ENCODE measurements around the gene MUC3A. TPM values are rescaled to one million over a fixed set of nuclear protein-coding genes. Genes with fewer than 3 reads are reported as not detected.

The MUC3A gene
- total RNA-seq, 6 experiments from 2014 or later = 3.2 to 12.8 (median 8.9) TPM

DNA sequence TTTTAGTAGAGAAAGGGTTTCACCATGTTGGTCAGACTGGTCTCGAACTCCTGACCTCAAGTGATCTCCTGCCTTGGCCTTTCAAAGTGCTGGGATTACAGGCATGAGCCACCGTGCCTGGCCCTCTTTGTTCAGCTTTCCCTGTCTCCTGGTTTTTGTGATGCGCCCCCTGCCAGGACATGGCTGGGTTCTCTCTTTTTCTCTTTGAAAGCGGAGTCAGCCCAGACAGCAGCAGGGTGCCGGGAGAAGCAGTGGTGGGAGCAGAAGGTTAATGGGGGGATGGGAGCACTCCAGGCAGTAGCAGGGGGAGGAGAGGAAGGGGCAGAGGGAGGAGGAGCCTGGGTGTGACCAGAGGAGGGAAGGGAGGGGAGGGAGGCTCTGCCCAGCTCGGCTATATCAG, 1.8 kb downstream of the MUC3A start:
- TF ChIP-seq POLR2A (IDR thresholded peaks at IDR 0.05) = no peak
- TF ChIP-seq CTCF (IDR thresholded peaks at IDR 0.05) = no peak
- peaks cover 0 to 13% (median 0%) of the 10 kb centered on the region in 4 donors for H3K4me1 ChIP-seq
- peaks cover 0 to 10% (median 3%) of the 10 kb centered on the region in 4 donors for H3K36me3 ChIP-seq
- DNase-seq (no peak), ATAC-seq (no peak)
- H3K27me3 ChIP-seq = no peaks in the 10 kb centered on the region
- no peaks in the 10 kb centered on the region for H3K9me3 ChIP-seq
- H3K4me3 ChIP-seq = no peak overlapping the region
- H3K27ac ChIP-seq = no peak overlapping the region
- 44% methylated on average over 6 of the region's 6 CpGs for WGBS (ENCODE audit: insufficient coverage, low coverage, low lambda C conversion rate, missing lambda C conversion rate)
- intact Hi-C loops (cut with DNase I) = no loop called here

DNA sequence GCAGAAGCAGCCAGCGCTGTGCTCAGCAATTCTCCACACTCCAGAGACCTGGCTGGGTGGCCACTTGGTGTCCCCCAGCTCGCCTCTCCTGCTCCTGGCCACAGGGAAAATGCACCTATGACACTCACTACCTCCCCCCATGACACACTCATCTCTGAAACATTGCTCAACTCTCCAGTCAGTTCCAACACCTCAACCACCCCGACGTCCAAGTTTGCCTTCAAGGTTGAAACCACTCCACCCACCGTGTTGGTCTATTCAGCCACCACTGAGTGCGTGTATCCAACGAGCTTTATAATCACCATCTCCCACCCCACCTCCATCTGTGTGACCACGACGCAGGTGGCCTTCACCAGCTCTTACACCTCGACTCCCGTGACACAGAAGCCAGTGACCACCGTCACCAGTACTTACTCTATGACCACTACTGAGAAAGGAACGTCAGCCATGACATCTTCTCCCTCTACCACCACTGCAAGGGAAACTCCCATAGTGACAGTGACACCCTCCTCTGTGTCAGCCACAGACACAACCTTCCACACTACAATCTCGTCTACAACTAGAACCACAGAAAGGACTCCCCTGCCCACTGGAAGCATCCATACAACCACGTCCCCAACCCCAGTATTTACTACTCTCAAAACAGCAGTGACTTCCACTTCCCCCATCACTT, 2.7 kb downstream of the MUC3A start:
- Histone ChIP-seq H3K36me3 (peaks cover 0 to 10% (median 3%) of the 10 kb centered on the region in 4 donors), H3K27ac (no peak overlapping the region), H3K9me3 (no peaks in the 10 kb centered on the region), H3K27me3 (no peaks in the 10 kb centered on the region), H3K4me1 (peaks cover 0 to 13% (median 0%) of the 10 kb centered on the region in 4 donors), H3K4me3 (no peak overlapping the region)
- no peak for TF ChIP-seq CTCF (IDR thresholded peaks at IDR 0.05)
- no peak for TF ChIP-seq POLR2A (IDR thresholded peaks at IDR 0.05)
- intact Hi-C loops (cut with DNase I) = no loop called here
- DNase-seq (no peak), ATAC-seq (no peak)
- 66% methylated on average over 15 of the region's 15 CpGs for WGBS (ENCODE audit: insufficient coverage, low coverage, low lambda C conversion rate, missing lambda C conversion rate)

GRCh38 chr7:100952641-100953040, 3.3 kb downstream of the MUC3A start:
- 44% methylated on average over 2 of the region's 2 CpGs for WGBS (ENCODE audit: insufficient coverage, low coverage, low lambda C conversion rate, missing lambda C conversion rate)
- DNase-seq = no peak
- H3K27me3 ChIP-seq = no peaks in the 10 kb centered on the region
- peaks cover 0 to 10% (median 3%) of the 10 kb centered on the region in 4 donors for H3K36me3 ChIP-seq
- H3K9me3 ChIP-seq = no peaks in the 10 kb centered on the region
- H3K4me1 ChIP-seq = peaks cover 0 to 13% (median 0%) of the 10 kb centered on the region in 4 donors
- intact Hi-C loops (cut with DNase I) = no loop called here
- no peak for TF ChIP-seq CTCF (IDR thresholded peaks at IDR 0.05)
- no peak for TF ChIP-seq POLR2A (IDR thresholded peaks at IDR 0.05)
- no peak for ATAC-seq
- H3K4me3 ChIP-seq = no peak overlapping the region
- no peak overlapping the region for H3K27ac ChIP-seq

- intact Hi-C loops (cut with DNase I) = no loop called here
- Histone ChIP-seq H3K4me1 (no peaks in the 10 kb centered on the region), H3K36me3 (peaks cover 0 to 31% (median 6%) of the 10 kb centered on the region in 4 donors), H3K4me3 (no peak overlapping the region), H3K27me3 (no peaks in the 10 kb centered on the region), H3K9me3 (no peaks in the 10 kb centered on the region), H3K27ac (no peak overlapping the region)
- DNase-seq (no peak), ATAC-seq (peak in 1 of 4 donors; percentile 6)
- 47% methylated on average over 11 of the region's 12 CpGs for WGBS (ENCODE audit: insufficient coverage, low coverage, low lambda C conversion rate, missing lambda C conversion rate)
- TF ChIP-seq POLR2A (IDR thresholded peaks at IDR 0.05) (no peak), CTCF (IDR thresholded peaks at IDR 0.05) (no peak)
These were observed 8.6 kb downstream of the MUC3A start for GRCh38 chr7:100957832-100958421.

All from right lobe of liver (tissue), 6 donors.